GM19468 (cell line): ENCODE results near the gene ADAM12.
A peak's percentile ranks its signal among the peaks of the same experiment; 100 is the strongest.
"Not testable (repeated sequence)": the region's sequence is repeated elsewhere in the genome, so short reads cannot be mapped to it uniquely, and the experiment has no call there.

Experiments
- ATAC-seq: cut with Tn5 transposase; IDR thresholded peaks from one replicate; pipeline ENCODE4 v1.9.1; 2021; ENCODE audit warnings: mild to moderate bottlenecking, moderate library complexity, moderate number of reproducible peaks; ENCODE audit not compliant: unreplicated experiment; ENCODE audit errors: extremely low read depth

Gene ADAM12

DNA sequence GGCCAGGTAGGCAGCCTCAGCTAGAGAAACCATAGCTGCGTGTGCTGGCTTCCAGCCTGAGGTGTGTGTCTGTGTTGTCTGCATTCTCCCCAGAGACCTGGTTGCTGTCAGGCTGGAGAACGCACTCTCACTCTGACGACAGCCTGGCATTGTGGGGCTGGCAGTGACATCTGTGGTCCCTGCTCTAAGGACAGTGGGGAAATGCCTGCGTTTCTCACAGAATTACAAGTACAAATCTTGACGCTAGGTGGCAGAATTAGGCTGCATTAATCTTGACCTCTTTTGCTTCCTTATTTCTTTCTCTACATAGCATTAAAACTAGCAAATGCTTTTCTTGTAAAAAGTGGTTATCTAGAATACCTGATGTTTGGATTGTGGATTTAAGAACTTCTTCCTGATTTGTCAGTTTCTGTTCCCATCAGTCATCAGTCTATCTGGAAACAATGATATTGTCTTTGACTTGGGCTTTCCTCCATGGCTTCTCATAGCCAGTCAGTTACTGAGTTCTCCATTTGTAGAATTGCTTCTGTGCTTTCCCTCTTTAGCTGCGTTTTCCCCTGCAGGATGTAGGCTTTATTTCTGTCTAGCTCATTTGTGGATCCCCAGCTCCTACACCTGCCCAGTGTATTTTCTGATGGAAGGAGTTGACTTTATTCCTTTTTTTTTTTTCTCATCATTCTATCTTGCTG, 405.9 kb downstream of the ADAM12 start:
- peak; percentile 60 for ATAC-seq

DNA sequence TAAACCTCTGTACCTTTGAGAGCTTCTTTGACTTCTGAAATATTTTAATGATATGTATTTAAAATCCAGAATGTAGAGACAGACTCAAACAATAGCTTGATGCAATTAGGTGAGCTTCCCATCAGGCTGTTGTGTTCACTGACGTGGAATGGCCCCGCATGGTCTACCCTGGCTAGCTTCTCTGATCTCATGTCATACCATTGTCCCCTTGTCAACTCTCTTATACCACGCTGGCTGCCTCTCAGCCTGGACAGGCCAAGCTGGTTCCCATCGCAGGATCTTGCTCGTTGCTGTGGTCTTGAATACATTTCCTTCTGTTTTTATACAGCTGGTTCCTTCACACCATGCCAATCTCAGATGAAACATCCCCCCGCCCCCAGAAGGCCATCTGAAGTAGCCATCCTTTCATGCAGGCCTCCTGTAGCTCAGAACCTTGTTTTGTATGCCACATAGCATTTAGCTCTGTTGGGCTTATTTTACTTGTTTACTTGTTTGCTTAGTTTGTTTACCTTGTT, 407.7 kb downstream of the ADAM12 start:
- ATAC-seq: no peak

DNA sequence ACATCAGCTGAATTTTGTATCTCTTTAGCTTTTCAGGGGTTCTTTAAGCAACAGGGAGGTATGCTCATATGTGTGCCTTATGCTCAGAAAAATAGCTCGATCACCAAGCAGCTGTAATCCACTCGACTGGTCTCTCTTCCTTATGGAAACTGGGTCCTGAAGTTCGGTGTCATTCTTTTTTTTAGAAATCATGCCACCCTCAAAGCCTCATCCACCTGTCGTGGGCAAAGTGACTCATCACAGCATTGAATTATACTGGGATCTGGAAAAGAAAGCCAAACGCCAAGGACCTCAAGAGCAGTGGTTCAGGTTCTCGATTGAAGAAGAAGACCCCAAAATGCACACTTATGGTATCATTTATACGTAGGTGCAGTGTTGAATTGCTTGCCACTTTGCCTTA, 408.3 kb downstream of the ADAM12 start:
- no peak for ATAC-seq

DNA sequence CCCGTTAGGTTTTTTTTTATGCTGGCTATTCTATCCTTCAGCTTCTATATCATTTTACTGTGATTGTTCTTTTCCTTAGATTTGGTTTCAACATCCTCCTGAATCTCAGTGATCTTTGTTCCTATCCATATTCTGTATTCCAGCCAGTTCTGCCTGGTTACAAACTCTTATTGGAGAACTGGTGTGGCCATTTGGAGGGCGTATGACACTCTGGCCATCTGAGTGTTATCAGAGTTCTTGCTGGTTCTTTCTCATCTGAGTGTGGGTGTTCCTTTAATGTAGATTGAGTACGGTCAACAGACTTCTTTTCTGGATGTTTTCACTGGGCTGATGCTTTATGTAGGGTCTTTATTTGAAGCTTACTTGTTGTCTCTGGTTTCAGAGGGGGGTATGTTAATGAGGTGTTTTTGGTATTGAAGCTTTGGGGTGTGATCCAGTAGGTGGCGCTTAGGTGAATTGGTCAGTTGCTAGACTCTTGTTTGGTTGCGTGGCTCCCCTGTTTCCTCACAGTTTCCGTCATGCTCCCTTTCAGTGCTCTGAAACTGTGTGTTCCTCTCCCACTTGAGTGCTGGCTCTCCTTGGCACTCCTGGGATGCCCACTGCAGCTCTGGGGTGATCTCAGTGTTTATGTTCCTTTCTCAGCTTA, 411.2 kb downstream of the ADAM12 start:
- no peak for ATAC-seq

DNA sequence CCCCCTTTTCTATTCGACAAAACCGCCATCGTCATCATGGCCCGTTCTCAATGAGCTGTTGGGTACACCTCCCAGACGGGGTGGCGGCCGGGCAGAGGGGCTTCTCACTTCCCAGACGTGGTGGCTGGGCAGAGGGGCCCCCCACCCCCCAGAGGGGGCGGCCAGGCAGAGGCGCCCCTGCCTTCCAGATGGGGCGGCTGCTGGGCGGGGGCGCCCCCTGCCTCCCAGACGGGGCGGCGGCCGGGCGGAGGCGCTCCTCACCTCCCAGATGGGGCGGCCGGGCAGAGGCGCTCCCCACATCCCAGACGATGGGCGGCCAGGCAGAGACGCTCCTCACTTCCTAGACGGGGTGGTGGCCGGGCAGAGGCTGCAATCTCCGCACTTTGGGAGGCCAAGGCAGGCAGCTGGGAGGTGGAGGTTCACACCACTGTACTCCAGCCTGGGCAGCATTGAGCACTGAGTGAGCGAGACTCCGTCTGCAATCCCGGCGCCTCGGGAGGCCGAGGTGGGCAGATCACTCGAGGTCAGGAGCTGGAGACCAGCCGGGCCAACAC, 418.1 kb downstream of the ADAM12 start:
- not testable (repeated sequence) for ATAC-seq

DNA sequence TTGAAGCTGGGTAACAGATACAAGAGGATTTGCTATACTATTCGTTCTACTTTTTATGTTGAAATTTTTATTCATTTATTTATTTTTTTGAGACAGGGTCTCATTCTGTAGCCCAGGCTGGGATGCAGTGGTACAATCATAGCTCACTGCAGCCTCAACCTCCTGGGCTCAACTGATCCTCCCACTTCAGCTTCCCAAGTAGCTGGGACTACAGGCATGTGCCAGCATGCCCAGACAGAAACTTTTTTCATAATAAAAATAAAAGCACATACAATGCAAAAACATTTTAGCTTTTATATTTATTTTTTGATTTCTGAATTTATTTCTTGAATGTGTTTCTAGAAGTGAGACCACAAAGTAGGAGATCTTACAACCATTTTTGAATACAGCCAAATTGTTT, 420.7 kb downstream of the ADAM12 start:
- no peak for ATAC-seq

DNA sequence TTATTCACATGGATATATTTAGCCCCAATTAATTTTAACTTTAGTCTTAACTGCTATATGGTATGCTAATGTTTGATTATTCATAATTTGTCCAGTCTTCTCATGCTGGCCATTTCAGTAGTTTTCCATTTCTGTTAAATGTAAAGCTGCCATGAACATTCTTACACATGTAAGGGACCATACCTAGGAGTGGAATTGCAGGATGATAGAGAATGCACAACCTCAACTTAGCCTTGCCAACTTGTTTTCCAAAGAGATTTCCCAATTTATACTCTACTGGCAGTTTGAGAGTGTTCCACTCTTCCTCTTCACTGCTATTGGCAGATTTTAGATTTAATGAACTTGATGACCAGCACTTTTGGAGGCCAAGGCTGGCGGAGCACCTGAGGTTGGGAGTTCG, 423.7 kb downstream of the ADAM12 start:
- ATAC-seq: no peak
